H7 (cell line): Measurements from ENCODE around the gene TFF1. TPM values are rescaled to one million over a fixed set of nuclear protein-coding genes. Genes with fewer than 3 reads are reported as not detected.

Experiments used
- DNase-seq: peaks from one replicate; pipeline ENCODE4 v3.0.0; 2012
- H3K27me3 ChIP-seq: 2 replicates; pipeline ENCODE4 v1.6.0; 2011; ENCODE audit warnings: mild to moderate bottlenecking, low read length; ENCODE audit not compliant: control insufficient read depth, insufficient read depth
- H3K36me3 ChIP-seq: replicated peaks from 2 replicates; pipeline ENCODE4 v1.5.1; 2011; ENCODE audit warnings: low read length; ENCODE audit not compliant: control insufficient read depth, insufficient read depth
- H3K4me3 ChIP-seq: 2 replicates; pipeline ENCODE4 v1.5.1; 2011; ENCODE audit warnings: low read depth, mild to moderate bottlenecking, control low read depth, low read length, moderate library complexity; ENCODE audit not compliant: insufficient read depth
- total RNA-seq: library from RNA; depleted of rRNA; stranded (reverse); fragments of >200 nt; shearing (Covaris generic); gene quantifications from 2 replicates; pipeline ENCODE4 v1.2.3, GENCODE V29; 2014

The TFF1 gene
- total RNA-seq, 1 experiment from 2014 or later: not detected

DNA sequence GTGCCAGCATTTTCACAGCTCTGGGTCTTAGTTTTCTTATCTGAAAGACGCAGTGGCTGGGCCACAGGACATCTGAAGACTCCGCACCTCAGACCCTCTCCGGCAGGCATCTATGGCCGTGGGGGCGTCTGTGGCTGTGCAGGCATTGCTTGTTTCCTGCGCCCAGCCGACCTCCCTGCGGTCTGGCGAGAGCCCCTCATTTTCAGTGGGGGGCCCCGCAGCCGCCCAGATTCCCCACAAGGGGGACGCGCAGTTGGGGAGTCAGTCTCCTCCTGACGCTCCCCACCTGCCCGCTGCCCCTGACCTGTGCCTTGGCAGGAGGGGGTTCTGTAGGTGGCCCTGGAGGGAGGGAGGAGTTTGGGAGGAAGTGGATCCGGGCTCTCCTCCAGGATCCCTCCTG lies 3.5 kb upstream of the TFF1 start:
- Histone ChIP-seq H3K4me3 (no peak overlapping the region), H3K27me3 (no peaks in the 10 kb centered on the region; the same call in 1 of the 2 replicates), H3K36me3 (no peaks in the 10 kb centered on the region)
- peak; percentile 89 for DNase-seq

DNA sequence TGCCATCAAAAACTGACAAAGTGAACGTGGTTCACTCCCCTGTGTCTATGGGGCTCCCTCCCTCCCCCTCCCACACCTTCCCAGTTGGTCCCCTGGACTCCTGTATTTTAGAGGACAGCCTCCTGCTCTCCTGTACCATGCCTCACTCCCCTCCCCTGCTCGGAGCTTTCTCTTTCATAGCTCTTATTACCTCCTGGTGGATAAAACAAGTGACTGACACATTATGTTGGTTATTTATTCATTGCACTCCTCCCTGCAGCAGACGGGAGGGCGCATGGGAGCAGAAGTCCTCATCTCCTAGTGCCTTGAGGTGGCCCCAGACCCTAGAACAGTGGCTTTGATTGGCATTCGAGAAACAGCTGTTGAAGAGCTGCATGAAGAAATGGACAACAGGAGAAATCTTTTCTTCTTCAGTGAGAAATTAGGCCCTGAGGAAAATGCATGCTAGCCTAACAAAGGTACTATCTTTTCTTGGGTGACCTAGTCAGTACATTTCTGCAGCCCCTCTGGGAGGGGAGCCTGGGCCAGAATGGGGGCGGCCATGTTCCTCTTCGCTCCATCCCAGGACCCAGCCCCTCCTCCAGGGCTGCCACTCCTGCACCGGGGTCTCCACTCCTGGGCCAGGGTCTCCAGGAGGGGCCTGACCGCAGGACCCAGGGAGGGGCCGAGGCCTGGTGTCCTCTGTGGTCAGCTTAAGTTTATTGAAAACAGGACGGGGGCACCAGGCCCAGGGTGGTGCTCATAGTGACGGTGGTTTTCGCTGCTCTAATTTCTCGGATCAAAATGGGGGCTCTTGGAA lies 1.2 kb upstream of the TFF1 start:
- Histone ChIP-seq H3K4me3 (no peak overlapping the region), H3K36me3 (no peaks in the 10 kb centered on the region), H3K27me3 (no peaks in the 10 kb centered on the region)
- no peak for DNase-seq

DNA sequence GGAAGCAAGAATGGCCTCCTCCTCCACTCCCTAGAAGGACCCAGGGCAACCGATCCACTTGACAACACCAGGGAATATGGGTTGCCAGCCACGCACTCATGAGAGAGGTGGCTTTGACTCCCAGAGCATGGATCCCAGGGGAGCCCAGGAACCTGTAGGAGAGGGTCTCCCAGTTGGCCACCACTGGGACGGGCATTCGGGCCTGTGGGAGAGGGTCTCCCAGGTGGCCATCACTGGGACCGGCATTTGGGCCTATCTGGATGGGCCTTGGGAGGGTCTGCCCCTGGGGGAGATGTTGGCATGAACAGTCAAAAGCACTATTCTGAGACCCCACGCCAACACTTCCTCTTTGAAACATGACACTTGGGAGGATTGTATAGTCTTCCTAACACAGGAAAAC lies 565 bp downstream of the TFF1 start:
- no peak overlapping the region for H3K4me3 ChIP-seq
- no peaks in the 10 kb centered on the region for H3K27me3 ChIP-seq
- H3K36me3 ChIP-seq: no peaks in the 10 kb centered on the region
- no peak for DNase-seq

DNA sequence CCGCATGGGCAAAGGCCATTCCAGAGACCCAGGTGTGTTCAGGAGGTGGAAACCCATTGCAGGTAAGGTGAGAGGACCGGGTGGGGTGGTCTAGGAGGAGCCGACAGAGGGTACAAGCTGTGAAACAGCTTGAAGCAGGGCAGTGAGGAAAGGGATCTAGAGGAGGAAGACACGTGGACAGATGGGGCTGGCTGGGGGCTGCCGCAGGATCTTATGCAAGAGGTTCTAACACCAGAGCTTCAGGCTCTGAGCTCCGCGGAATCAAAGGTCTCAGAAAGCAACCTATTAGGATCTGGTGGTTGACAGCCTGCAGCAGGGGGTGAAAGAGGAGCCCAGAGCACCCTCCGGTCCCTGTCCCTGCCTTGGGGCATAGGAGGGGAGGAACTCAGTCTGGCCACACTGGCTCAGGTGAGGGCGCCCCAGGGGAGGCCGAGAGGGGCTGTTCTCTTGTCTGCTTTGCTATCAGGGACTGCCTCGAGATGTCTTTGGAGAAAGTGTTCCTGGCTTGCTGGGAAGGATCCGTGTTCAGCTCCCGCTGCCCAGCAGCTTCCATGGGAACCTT lies 1.9 kb downstream of the TFF1 start:
- H3K27me3 ChIP-seq: no peaks in the 10 kb centered on the region
- no peaks in the 10 kb centered on the region for H3K36me3 ChIP-seq
- DNase-seq: no peak
- no peak overlapping the region for H3K4me3 ChIP-seq

DNA sequence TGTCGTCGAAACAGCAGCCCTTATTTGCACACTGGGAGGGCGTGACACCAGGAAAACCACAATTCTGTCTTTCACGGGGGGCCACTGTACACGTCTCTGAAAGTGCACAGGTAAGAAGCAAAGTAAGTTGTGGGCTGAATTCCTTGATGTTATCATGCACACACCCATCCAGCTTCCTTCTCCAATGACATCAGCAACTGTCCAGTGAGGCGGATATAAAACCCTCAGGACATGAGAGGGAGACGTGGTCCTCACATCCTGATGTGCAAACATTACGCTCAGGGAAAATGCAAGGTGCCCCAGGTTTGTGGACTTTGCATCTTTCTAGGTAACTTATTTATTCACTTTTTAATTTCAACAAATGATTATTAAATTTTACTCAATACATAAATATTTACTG lies 3.0 kb downstream of the TFF1 start:
- Histone ChIP-seq H3K4me3 (no peak overlapping the region), H3K27me3 (no peaks in the 10 kb centered on the region), H3K36me3 (no peaks in the 10 kb centered on the region)
- no peak for DNase-seq

DNA sequence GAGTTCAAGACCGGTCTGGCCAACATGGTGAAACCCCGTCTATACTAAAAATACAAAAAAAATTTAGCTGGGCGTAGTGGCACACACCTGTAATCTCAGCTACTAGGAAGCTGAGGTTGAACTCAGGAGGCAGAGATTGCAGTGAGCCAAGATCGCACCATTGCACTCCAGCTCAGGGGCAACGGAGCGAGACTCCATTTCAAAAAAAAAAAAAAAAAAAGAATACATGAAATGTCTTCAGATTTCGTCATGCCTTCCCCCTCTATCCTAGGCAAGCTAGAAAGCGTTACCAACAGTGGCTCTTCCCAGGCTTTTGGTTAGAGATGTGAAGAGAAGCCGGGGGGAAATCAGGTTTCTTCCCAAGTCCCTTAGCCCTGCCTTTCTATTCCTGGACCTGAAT lies 3.6 kb downstream of the TFF1 start:
- DNase-seq: no peak
- Histone ChIP-seq H3K4me3 (no peak overlapping the region), H3K36me3 (no peaks in the 10 kb centered on the region), H3K27me3 (no peaks in the 10 kb centered on the region)

DNA sequence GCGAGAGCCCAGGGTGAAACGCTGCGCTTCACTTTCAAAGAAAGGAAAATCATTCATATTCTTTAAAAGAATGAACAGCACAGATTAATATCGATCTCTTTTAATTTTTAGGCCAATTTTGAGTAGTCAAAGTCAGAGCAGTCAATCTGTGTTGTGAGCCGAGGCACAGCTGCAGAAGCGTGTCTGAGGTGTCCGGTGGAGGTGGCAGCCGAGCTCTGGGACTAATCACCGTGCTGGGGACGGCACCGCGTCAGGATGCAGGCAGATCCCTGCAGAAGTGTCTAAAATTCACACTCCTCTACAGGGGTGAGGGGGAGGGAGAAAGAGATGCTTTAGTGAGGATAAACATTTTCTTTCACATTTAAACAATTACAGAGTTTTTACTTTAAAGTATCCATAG lies 4.1 kb downstream of the TFF1 start:
- DNase-seq: no peak
- H3K27me3 ChIP-seq: no peaks in the 10 kb centered on the region
- H3K4me3 ChIP-seq: no peak overlapping the region
- no peaks in the 10 kb centered on the region for H3K36me3 ChIP-seq

DNA sequence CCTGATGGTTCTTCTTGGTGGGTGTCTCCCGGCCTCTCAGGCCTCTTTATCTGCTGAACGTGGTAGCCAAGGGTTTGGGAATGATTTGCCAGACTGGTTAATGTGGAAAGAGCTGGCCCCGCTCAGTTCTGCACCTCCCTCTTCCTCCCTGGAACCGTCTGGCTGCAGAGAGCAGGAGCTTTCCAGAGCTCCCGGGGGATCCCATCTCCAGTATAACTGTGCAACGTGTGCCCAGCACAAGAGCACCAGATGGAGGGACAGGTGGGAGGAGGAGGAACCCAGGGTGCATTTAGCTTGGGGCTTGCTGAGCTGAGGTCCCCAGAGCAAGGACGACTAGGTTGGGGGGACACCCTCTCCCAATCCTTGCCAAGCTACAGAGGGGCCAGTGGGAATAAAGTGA lies 5.0 kb downstream of the TFF1 start:
- Histone ChIP-seq H3K27me3 (no peaks in the 10 kb centered on the region), H3K36me3 (no peaks in the 10 kb centered on the region), H3K4me3 (no peak overlapping the region)
- no peak for DNase-seq

DNA sequence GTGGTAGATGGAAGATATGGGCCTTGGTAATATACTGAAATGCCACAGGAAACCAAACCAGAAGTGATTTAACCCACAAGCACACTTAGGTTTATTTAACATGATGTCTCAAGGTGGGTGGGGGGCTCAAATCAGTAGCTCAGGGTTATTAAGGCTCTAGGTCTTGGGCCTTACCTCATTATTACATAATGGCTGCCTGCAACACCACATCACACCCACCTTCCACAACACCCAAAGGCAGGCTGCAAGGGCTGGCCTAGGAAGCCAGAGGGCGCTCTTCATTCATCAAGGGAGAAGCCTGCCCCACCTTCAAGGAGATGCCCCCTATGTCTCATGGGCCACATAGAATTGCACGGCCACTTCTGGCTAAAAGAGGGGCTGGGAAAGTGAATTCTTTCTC lies 6.0 kb downstream of the TFF1 start:
- Histone ChIP-seq H3K4me3 (no peak overlapping the region), H3K27me3 (no peaks in the 10 kb centered on the region), H3K36me3 (no peaks in the 10 kb centered on the region)
- no peak for DNase-seq

DNA sequence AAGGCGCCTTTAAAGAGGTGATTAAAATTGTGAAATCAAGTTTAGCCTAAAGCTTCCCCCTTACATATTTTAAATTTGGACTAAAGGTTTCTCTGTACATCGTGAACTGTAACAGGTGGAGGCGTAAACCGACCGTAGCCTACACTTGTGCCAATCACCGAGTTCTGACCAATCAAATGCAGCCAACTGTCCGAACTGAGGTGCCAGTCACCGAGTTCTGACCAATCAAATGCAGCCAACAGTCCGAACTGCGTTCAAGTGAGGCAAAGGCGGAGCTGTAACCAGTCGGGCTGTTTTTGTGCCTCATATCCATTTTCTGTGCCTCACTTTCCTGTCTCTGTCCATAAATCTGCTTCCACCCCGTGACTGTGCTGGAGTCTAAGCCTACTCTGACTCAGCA lies 7.4 kb downstream of the TFF1 start:
- no peaks in the 10 kb centered on the region for H3K36me3 ChIP-seq
- no peak for DNase-seq
- H3K27me3 ChIP-seq: no peaks in the 10 kb centered on the region
- no peak overlapping the region for H3K4me3 ChIP-seq

DNA sequence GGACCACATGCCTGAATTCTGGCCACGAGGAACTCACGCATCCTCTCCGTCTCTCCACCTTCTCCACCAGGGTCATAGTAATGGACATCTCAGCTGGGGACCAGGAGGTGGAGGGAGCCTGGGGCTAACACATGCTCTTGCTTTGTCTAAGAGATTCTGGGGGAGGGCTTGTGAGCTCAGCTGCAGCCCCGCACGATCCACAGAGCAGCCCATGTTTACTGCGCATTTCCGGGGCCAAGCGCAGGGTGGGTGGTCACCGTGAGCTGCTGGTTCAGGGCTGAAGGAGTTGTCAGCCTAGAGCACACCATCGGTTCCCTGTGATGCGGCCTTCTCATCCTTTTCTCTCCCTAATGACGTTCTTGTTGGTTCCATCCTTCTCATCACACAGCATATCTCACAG lies 8.1 kb downstream of the TFF1 start:
- Histone ChIP-seq H3K4me3 (no peak overlapping the region), H3K36me3 (no peaks in the 10 kb centered on the region), H3K27me3 (no peaks in the 10 kb centered on the region)
- no peak for DNase-seq

DNA sequence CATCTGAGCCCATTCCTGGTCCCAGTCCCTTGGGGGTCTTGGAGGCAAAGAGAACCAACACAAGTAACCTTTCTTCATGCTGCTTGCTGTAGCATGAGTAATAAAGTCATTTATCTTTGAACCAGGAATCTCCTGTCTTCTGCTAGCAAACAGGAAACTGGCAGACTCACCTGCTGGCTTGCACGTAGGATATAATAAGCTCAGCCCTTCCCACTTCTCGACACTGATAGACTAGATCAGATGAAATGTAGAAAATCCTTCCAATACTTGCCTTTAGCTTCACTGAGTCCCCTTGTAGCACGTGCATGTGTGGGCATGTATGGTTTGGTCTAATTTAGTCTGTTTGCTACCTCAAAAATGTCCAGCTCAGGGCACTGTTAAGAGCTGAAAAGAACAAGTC lies 9.0 kb downstream of the TFF1 start:
- no peaks in the 10 kb centered on the region for H3K27me3 ChIP-seq
- H3K4me3 ChIP-seq: no peak overlapping the region
- no peak for DNase-seq
- no peaks in the 10 kb centered on the region for H3K36me3 ChIP-seq

DNA sequence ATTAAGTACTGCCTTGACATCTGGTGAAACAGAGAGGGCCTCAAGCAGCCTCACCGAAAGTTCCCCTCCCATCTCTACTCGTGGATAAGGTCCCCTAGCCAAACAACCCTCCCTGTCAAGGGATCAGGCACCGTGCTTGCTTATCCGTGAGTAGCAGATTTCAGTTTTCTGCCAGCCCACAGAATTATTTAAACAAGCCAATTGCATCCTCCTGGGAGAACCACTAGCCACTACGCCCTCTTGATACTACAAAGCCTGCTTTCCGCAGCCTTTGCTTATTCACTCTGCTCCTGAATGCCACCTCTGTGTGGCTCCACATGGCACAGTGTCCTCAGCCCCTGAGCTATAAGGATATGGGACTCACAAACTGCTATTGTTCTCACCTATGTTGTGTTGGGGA lies 9.7 kb downstream of the TFF1 start:
- no peak for DNase-seq

DNA sequence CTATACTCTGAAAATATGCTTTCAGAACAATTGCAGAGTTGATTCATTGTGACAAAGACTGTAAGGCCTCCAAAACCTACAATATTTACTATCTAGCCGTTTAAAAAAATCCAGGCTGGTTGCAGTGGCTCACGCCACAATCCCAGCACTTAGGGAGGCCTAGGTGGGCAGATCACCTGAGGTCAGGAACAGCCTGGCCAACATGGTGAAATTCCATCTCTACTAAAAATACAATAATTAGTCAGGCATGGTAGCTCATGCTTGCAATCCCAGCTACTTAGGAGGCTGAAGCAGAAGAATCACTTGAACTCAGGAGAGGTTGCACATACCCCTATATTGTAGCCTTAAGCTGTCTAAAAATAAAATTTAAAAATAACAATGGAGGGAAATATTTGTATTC lies 10.3 kb downstream of the TFF1 start:
- Histone ChIP-seq H3K36me3 (no peaks in the 10 kb centered on the region), H3K27me3 (no peaks in the 10 kb centered on the region), H3K4me3 (no peak overlapping the region)
- DNase-seq: no peak

More for the DNA sequence above, 9.7 kb downstream of the TFF1 start:
- no peak overlapping the region for H3K4me3 ChIP-seq
- no peaks in the 10 kb centered on the region for H3K36me3 ChIP-seq
- no peaks in the 10 kb centered on the region for H3K27me3 ChIP-seq

DNA sequence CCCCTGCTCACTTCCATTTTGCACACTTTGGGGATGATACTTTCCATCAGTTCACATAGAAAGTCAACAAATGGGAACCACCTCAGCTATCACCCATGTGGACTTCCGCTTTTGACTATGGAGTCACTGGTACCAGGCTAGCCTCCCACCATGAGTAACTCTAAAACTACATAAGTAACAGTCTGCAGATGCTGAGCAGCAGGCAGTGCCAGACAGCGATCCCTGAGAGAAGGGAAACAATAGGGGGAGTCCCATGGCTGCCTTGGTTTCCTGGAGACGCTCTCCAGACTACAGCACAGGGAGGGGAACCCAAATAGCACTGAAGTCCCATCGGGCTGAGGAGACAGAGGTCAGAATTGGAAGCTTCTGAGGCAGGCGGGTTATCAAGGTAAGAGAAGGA lies 12.7 kb downstream of the TFF1 start:
- no peak for DNase-seq
- H3K36me3 ChIP-seq: no peaks in the 10 kb centered on the region
- H3K27me3 ChIP-seq: no peaks in the 10 kb centered on the region
- H3K4me3 ChIP-seq: no peak overlapping the region
